22Rv1 (cell line): ENCODE data around the gene SS18L1.

Experiments
- CTCF ChIP-seq: fragments of 450-650 bp; IDR thresholded peaks from 2 replicates; pipeline ENCODE4 v1.5.1; 2017; ENCODE audit warnings: mild to moderate bottlenecking
- ZFX ChIP-seq: fragments of 450-650 bp; IDR thresholded peaks from 2 replicates; pipeline ENCODE4 v1.6.1; 2017; ENCODE audit warnings: antibody characterized with exemption, borderline replicate concordance

- no peak for TF ChIP-seq CTCF
- TF ChIP-seq ZFX = no peak
Observed at GRCh38 chr20:62158541-62158940, 15.0 kb downstream of the SS18L1 start.
